Measurements from ENCODE around the gene COL23A1. TPM values are rescaled to one million over a fixed set of nuclear protein-coding genes. Genes with fewer than 3 reads are reported as not detected.

COL23A1 gene
- total RNA-seq, 1 experiment from 2014 or later: not detected

- no peaks in the 10 kb centered on the region for H3K36me3 Mint-ChIP-seq (ENCODE audit: insufficient read depth, unreplicated experiment)
- CTCF ChIA-PET: no interaction called here
- H3K27me3 Mint-ChIP-seq (ENCODE audit: unreplicated experiment): peaks cover 14% of the 10 kb centered on the region
- BruUV-seq (replicated peaks): no TSS peak
- no peak overlapping the region for H3K4me3 Mint-ChIP-seq (ENCODE audit: low read depth, unreplicated experiment)
- intact Hi-C loops (cut with micrococcal nuclease; ENCODE audit: unreplicated experiment): no loop called here
- no peak overlapping the region for H3K27ac Mint-ChIP-seq (ENCODE audit: unreplicated experiment)
- DNase-seq: no peak
- TF ChIP-seq CTCF (IDR thresholded peaks at IDR 0.05; ENCODE audit: unreplicated experiment): no peak
- H3K9me3 Mint-ChIP-seq (ENCODE audit: low read depth, unreplicated experiment): peaks cover 12% of the 10 kb centered on the region
- H3K4me1 Mint-ChIP-seq (ENCODE audit: low read depth, unreplicated experiment): no peaks in the 10 kb centered on the region
These were observed 186.8 kb downstream of the COL23A1 start for GRCh38 chr5:178403351-178403750.

GRCh38 chr5:178399701-178400095 lies 190.5 kb downstream of the COL23A1 start:
- CTCF ChIA-PET: no interaction called here
- Mint-ChIP-seq H3K36me3 (ENCODE audit: insufficient read depth, unreplicated experiment) (no peaks in the 10 kb centered on the region), H3K9me3 (ENCODE audit: low read depth, unreplicated experiment) (peaks cover 3% of the 10 kb centered on the region), H3K27me3 (ENCODE audit: unreplicated experiment) (no peaks in the 10 kb centered on the region), H3K4me3 (ENCODE audit: low read depth, unreplicated experiment) (no peak overlapping the region), H3K27ac (ENCODE audit: unreplicated experiment) (no peak overlapping the region), H3K4me1 (ENCODE audit: low read depth, unreplicated experiment) (no peaks in the 10 kb centered on the region)
- intact Hi-C loops (cut with micrococcal nuclease; ENCODE audit: unreplicated experiment): no loop called here
- DNase-seq: no peak
- no peak for TF ChIP-seq CTCF (IDR thresholded peaks at IDR 0.05; ENCODE audit: unreplicated experiment)
- no TSS peak for BruUV-seq (replicated peaks)

DNA sequence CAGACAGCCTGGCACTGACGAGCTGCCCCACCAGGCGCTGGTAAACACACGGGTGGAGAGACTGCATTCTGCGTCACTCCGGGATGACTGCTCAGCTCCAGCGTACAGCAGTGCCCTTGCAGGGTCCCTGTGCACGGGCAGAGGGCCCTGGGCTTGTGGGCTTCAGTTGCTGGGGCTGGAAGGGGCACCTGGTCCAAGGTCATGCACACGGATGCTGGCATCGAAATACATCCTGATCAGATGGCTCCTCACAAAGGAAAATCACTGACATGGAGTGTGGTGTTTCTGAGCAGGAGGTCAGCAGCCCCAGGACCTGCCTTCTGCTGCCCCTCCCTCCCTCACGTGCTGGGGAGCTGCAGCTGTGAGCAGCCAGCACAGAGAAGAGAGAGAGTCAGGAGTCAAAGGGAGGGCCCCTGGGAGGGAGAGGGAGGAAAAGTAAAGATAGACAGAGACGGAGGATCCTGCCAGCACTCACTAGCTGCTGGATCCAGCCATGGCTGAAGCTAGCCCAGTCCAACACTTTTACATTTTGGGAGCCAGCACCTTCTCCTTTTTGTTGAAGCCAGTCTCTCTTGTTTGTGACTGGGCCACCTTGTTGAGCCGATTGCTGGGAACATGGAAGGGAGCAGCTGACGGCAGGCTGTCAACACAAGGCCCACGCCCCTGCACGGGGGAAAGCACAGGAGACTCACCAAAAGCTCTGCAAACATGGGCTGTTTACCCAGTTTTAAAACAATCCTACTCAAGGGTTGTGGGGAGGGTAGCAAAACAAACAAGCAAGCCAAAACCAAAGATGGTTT lies 191.1 kb downstream of the COL23A1 start:
- no TSS peak for BruUV-seq (replicated peaks)
- CTCF ChIA-PET: no interaction called here

More for the DNA sequence above, 191.1 kb downstream of the COL23A1 start:
- Mint-ChIP-seq H3K9me3 (ENCODE audit: low read depth, unreplicated experiment) (peaks cover 3% of the 10 kb centered on the region), H3K27me3 (ENCODE audit: unreplicated experiment) (no peaks in the 10 kb centered on the region), H3K4me3 (ENCODE audit: low read depth, unreplicated experiment) (no peak overlapping the region), H3K27ac (ENCODE audit: unreplicated experiment) (no peak overlapping the region), H3K4me1 (ENCODE audit: low read depth, unreplicated experiment) (no peaks in the 10 kb centered on the region), H3K36me3 (ENCODE audit: insufficient read depth, unreplicated experiment) (no peaks in the 10 kb centered on the region)
- intact Hi-C loops (cut with micrococcal nuclease; ENCODE audit: unreplicated experiment): no loop called here
- DNase-seq: no peak
- TF ChIP-seq CTCF (IDR thresholded peaks at IDR 0.05; ENCODE audit: unreplicated experiment): no peak
